HTR-8/SVneo (cell line): ENCODE measurements around the gene GNG12.

Experiments
- DNase-seq: peaks from one replicate; pipeline ENCODE4 v3.0.0; 2011; ENCODE audit warnings: low spot score, mixed read lengths; ENCODE audit not compliant: insufficient read length
- FAIRE-seq: peaks from 2 replicates; lab custom pipeline; 2011; peaks lifted over from hg19 to GRCh38; lab: Jason Lieb, UNC

Gene GNG12

DNA sequence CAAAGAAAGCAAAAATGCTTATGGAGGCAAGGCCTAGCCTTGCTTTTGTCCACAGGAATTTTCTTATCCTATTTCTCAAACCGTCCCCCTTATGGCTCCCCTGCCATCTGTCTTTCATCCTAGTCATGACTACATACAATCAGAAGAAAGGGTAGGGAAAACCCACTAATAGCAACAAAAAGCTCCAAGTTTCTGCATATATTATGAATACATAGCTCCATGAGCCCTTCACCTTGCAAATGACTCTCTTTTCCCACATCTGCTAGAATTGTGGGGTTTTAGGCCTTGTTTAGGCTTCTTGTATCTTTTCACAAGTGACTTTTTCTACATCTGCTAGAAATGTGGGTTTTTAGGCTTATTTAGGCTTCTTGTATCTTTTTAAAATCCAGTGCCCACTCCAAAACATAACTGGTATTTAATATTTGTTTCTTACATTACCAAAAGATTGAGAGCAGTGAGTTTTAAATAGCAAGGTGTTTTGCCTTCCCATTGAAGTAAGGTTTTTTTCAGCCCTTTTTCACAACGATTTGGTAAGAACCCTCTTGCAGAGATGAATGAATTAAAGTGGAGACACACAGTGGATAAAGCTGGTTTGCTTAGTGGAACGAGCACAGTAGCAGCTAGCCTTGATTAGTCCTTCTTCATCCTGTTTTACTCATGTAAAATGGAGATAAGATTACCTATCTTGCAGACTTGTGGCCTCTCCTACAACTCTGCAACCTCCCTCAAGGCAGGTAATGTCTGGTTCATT lies 143.8 kb downstream of the GNG12 start:
- DNase-seq (no peak), FAIRE-seq (no peak)

- DNase-seq (no peak), FAIRE-seq (no peak)
These were observed 144.6 kb downstream of the GNG12 start for GRCh38 chr1:67688526-67689219.

- DNase-seq (no peak), FAIRE-seq (no peak)
These were observed 145.6 kb downstream of the GNG12 start for GRCh38 chr1:67687649-67688048.

GRCh38 chr1:67687198-67687545 lies 146.1 kb downstream of the GNG12 start:
- DNase-seq, result no peak
- FAIRE-seq, result no peak

DNA sequence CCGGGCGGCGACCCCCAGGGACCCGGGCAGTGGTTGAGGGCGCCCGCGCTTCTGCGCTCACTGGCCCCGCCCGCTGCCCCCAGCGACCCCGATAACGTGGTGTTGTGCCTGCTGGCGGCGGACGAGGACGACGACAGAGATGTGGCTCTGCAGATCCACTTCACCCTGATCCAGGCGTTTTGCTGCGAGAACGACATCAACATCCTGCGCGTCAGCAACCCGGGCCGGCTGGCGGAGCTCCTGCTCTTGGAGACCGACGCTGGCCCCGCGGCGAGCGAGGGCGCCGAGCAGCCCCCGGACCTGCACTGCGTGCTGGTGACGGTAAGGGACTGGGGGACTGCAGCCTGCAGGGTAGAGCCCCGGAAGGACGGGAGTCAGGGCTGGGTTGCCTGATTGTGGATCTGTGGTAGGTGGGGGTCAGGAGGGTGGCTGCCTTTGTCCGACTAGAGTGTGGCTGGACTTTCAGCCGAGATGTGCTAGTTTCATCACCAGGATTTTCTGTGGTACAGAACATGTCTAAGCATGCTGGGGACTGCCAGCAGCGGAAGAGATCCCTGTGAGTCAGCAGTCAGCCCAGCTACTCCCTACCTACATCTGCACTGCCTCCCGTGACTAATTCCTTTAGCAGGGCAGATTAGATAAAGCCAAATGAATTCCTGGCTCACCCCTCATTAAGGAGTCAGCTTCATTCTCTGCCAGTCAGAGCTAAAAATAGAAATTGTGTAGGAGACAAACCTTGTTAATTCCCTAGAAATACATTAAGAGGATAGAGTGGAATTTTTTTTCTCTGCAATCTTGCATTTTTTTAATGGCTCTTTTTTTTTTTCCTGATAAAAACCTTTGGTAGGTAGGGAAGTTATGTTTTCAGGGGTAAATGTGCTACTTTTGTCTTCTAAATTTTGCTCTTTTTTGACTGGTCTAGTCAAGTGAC lies 146.7 kb downstream of the GNG12 start:
- FAIRE-seq, result peak; percentile 82

GRCh38 chr1:67685558-67686266 lies 147.6 kb downstream of the GNG12 start:
- no peak for DNase-seq
- no peak for FAIRE-seq

More for the DNA sequence above, 146.7 kb downstream of the GNG12 start:
- DNase-seq, result peak; percentile 81

- FAIRE-seq (peak; percentile 95), DNase-seq (peak; percentile 94)
These were observed 148.2 kb downstream of the GNG12 start, which contains the start of gene GADD45A for GRCh38 chr1:67685067-67685557. TSS of gene GADD45A (plus strand) at chr1:67685201. CDS start at chr1:67685495, 294 bp downstream.

GRCh38 chr1:67684526-67685066 lies 148.7 kb downstream of the GNG12 start:
- no peak for FAIRE-seq
- no peak for DNase-seq

DNA sequence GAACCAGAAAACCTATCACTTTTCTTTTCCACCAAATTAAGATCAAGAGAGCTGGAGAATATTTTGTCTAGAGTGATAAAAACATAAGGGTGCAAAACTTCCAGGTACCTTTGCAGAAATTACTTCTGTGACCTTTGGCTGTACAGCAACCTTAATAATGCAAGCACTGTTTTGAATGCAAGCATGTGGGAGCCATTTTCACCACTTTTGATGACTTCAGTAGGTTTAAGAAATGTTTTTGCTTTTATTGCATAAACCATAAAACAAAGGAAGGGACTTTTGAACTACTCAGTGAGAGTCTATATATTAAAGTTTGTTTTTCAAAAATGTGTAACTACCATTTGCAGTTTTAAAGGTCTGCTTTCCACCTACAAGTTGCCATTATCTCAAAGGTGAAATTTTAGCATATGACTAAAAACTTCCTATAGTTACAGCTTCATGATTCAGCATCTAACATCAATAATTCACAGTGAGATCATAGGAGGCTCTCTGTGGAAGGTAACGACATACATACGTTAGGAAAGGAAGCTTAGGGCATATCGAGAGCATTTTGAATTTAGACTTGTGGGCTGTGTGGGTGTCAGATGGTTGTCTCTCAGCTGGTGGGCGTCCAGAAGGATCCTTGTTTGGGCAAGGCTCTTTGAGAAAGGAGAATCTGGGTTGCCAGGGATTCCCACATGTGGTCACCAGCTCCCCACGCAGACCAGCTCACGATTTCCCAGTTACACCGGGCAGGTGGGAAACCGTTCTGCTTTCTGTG lies 149.3 kb downstream of the GNG12 start:
- DNase-seq, result no peak
- FAIRE-seq, result no peak

- FAIRE-seq (no peak), DNase-seq (no peak)
These were observed 150.0 kb downstream of the GNG12 start for GRCh38 chr1:67683316-67683715.

GRCh38 chr1:67682659-67683197 lies 150.5 kb downstream of the GNG12 start:
- no peak for DNase-seq
- FAIRE-seq, result no peak

DNA sequence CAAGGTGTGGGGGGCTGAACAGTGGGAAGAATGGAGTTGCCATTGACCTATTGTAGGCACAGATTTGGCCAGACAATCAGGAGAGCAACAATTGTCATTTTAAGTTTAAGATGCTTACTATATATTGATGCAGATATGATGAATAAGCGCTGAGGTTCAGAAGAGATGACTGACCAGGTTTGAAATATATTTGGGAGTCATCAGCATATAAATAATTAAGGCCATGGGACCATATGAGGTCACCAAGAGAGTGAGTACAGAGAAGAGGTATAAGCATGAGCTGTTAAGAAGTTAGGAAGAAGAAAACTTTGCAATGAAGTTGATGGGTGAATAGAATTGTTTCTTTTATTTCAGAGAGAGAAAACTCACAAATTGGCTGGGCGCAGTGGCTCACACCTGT lies 152.8 kb downstream of the GNG12 start:
- FAIRE-seq (no peak), DNase-seq (no peak)

GRCh38 chr1:67679691-67680090 lies 153.6 kb downstream of the GNG12 start:
- DNase-seq, result no peak
- peak; percentile 13 for FAIRE-seq

GRCh38 chr1:67677930-67678329 lies 155.3 kb downstream of the GNG12 start:
- no peak for FAIRE-seq
- DNase-seq, result no peak

DNA sequence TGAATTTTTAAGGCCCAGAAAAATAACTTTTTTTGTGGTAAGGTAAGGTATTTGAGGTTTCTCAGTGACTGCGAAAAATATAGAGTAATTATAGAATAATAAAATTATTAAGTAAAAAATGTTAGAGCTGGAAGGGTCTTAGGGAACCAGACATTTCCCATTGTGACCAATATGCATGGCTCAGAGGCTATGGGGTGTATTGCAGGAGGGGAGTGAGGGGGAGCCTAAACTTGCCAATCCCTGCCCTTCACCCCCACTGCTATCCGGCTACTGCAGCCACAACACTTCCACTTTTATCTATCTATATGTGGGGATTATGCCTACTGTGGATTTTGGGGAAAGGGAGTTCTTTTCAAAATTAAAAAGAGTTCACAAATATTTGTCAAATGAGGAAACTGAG lies 155.9 kb downstream of the GNG12 start:
- no peak for DNase-seq

DNA sequence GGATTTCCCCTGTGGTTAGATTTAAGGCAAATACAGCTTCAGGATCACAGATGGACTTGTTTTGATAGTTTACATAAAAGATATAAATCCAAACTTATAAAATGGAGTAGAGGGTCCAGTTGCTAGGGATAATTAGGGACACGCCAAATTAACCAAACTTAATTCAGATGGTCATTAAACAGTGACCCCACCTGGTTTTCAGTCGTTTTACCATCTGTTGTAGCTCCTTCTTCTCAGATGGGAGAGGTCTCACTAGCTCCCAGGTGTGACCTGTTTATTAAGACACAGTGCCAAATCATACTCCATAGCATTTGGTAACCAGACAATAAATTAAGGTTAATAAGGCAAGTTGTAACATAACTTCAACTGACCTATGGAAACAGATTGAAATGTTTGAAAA lies 156.3 kb downstream of the GNG12 start:
- FAIRE-seq, result no peak

More for the DNA sequence above, 155.9 kb downstream of the GNG12 start:
- no peak for FAIRE-seq

DNA sequence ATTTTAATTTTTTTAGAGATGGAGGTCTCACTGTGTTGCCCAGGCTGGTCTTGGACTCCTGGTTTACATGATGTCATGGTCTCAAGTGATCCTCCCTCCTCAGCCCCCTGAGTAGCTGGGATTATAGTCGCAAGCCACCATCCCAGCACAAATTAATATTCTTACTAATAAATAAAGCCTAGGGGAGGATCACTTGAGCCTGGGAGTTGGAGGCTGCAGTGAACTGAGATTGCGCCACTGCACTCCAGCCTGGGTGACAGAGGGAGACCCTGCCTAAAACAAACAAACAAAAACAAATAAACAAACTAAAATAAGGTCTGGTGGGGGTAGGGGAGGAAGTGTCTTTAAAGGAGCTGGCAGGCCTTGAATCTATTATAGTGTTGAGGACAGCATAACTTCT lies 157.0 kb downstream of the GNG12 start:
- no peak for FAIRE-seq
- DNase-seq, result no peak

More for the DNA sequence above, 156.3 kb downstream of the GNG12 start:
- no peak for DNase-seq

GRCh38 chr1:67675800-67676199 lies 157.5 kb downstream of the GNG12 start:
- FAIRE-seq (no peak), DNase-seq (no peak)
